HEK293 (cell line): ENCODE results near the gene ST7.

Experiments used
- CTCF ChIA-PET: fragments of 350-600 bp; formaldehyde crosslinking; extraction: SDS; loops from one replicate; lab custom pipeline; 2021; ENCODE audit warnings: antibody characterized with exemption; lab: Yijun Ruan, JAX
- POLR2A ChIA-PET: fragments of 300-600 bp; formaldehyde crosslinking; extraction: SDS; loops from one replicate; lab custom pipeline; 2020; ENCODE audit warnings: antibody characterized with exemption, inconsistent platforms; lab: Yijun Ruan, JAX
- H3K27ac ChIP-seq: fragments of 200-500 bp; sonication (Bioruptor generic); 2 replicates; pipeline ENCODE4 v1.5.1; 2014; ENCODE audit warnings: low read depth, low read length, control low read depth, inconsistent platforms; ENCODE audit errors: extremely low read depth
- H3K36me3 ChIP-seq, 2 experiments: fragments of 200-500 bp in 1 of 2; sonication (Bioruptor generic) in 1 of 2; 1 replicate in 1 of 2; 2 replicates in 1 of 2; pipeline ENCODE4 v1.5.1; 2014 to 2017; ENCODE audit warnings: inconsistent platforms in 2 of 2, low read length in 2 of 2; ENCODE audit not compliant: control insufficient read depth in 2 of 2, insufficient read depth in 1 of 2
- H3K4me1 ChIP-seq: fragments of 200-500 bp; sonication (Bioruptor generic); 2 replicates; pipeline ENCODE4 v1.5.1; 2014; ENCODE audit warnings: mild to moderate bottlenecking, low read length, inconsistent platforms; ENCODE audit not compliant: control insufficient read depth, insufficient read depth
- H3K4me3 ChIP-seq: 2 replicates; pipeline ENCODE4 v1.5.1; 2011; ENCODE audit warnings: low read depth, mild to moderate bottlenecking, control low read depth, low read length, moderate library complexity
- H3K9me3 ChIP-seq: fragments of 200-500 bp; sonication (Bioruptor generic); 2 replicates; pipeline ENCODE4 v1.5.1; 2014; ENCODE audit warnings: low read depth, low read length, inconsistent platforms; ENCODE audit not compliant: control insufficient read depth, insufficient read depth
- KLF1 ChIP-seq: fragments of 450-650 bp; formaldehyde crosslinking; IDR thresholded peaks from 2 replicates; pipeline ENCODE4 v1.5.1; 2016; ENCODE audit warnings: missing biosample characterization, missing genetic modification characterization
- PRDM1 ChIP-seq: fragments of 450-650 bp; formaldehyde crosslinking; IDR thresholded peaks from 2 replicates; pipeline ENCODE4; 2016; ENCODE audit warnings: missing biosample characterization, missing genetic modification characterization
- ZEB2 ChIP-seq: fragments of 450-650 bp; formaldehyde crosslinking; IDR thresholded peaks from 2 replicates; pipeline ENCODE4 v1.5.1; 2016; ENCODE audit warnings: missing biosample characterization, missing genetic modification characterization
- ZNF175 ChIP-seq: fragments of 450-650 bp; formaldehyde crosslinking; IDR thresholded peaks from 2 replicates; pipeline ENCODE4 v1.5.1; 2016; ENCODE audit warnings: missing biosample characterization, missing genetic modification characterization
- ZNF211 ChIP-seq: fragments of 450-650 bp; formaldehyde crosslinking; IDR thresholded peaks from 2 replicates; pipeline ENCODE4 v1.5.1; 2016; ENCODE audit warnings: low read depth, missing biosample characterization, missing genetic modification characterization
- ZNF239 ChIP-seq: fragments of 450-650 bp; formaldehyde crosslinking; IDR thresholded peaks from 2 replicates; pipeline ENCODE4 v1.5.1; 2016; ENCODE audit warnings: missing biosample characterization, missing genetic modification characterization
- ZNF473 ChIP-seq: fragments of 450-650 bp; formaldehyde crosslinking; IDR thresholded peaks from 2 replicates; pipeline ENCODE4 v1.5.1; 2017; ENCODE audit warnings: missing biosample characterization, missing genetic modification characterization
- ZNF529 ChIP-seq: fragments of 450-650 bp; formaldehyde crosslinking; IDR thresholded peaks from 2 replicates; pipeline ENCODE4 v1.5.1; 2017; ENCODE audit warnings: missing genetic modification characterization, missing biosample characterization; ENCODE audit not compliant: insufficient replicate concordance
- ZNF610 ChIP-seq: fragments of 450-650 bp; formaldehyde crosslinking; IDR thresholded peaks from 2 replicates; pipeline ENCODE4 v1.5.1; 2016; ENCODE audit warnings: missing biosample characterization, missing genetic modification characterization, borderline replicate concordance
- ZNF701 ChIP-seq: fragments of 450-650 bp; formaldehyde crosslinking; IDR thresholded peaks from 2 replicates; pipeline ENCODE4 v1.5.1; 2016; ENCODE audit warnings: missing biosample characterization, missing genetic modification characterization
- TF ChIP-seq, protein P1 (sequence below): fragments of 450-650 bp; formaldehyde crosslinking; IDR thresholded peaks from 2 replicates; pipeline ENCODE4 v1.5.1; 2016; ENCODE audit warnings: missing biosample characterization, missing genetic modification characterization, borderline replicate concordance
- TF ChIP-seq, protein P2 (sequence below): fragments of 450-650 bp; formaldehyde crosslinking; IDR thresholded peaks from 2 replicates; pipeline ENCODE4 v1.5.1; 2017; ENCODE audit warnings: missing biosample characterization, missing genetic modification characterization
- TF ChIP-seq, protein P3 (sequence below): fragments of 450-650 bp; formaldehyde crosslinking; IDR thresholded peaks from 2 replicates; pipeline ENCODE4 v1.5.1; 2016; ENCODE audit warnings: missing biosample characterization, missing genetic modification characterization
- TF ChIP-seq, protein P4 (sequence below): IDR thresholded peaks from 2 replicates; pipeline ENCODE4 v1.6.1; 2011; ENCODE audit warnings: mild to moderate bottlenecking, low read depth, low read length, borderline replicate concordance
- TF ChIP-seq, protein P5 (sequence below): fragments of 450-650 bp; formaldehyde crosslinking; IDR thresholded peaks from 2 replicates; pipeline ENCODE4 v1.5.1; 2016; ENCODE audit warnings: missing biosample characterization, missing genetic modification characterization, borderline replicate concordance

Gene ST7

DNA sequence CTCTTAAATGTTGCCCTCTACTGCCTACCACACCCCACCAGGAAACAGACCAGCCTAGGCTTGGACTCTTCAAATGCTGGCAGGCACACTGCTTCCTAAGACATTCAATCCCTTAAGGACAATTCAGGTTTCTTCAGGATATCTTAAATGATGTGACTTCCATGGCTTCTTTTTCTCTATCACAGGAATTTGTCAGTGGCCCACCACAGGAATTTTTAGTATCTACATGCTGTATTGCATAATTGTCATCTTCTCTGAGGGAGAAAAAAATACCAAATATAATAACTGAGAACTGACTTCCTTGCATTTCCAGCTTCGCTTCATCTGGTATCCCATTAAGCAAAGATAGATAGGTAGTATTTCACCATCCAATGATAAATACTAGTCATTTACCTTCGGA lies 240.3 kb downstream of the ST7 start (continued):
- TF ChIP-seq ZNF175 (no peak), ZNF701 (tag by site-specific recombination) (no peak), ZNF239 (tag by site-specific recombination) (no peak)
- TF ChIP-seq, protein P1, sequence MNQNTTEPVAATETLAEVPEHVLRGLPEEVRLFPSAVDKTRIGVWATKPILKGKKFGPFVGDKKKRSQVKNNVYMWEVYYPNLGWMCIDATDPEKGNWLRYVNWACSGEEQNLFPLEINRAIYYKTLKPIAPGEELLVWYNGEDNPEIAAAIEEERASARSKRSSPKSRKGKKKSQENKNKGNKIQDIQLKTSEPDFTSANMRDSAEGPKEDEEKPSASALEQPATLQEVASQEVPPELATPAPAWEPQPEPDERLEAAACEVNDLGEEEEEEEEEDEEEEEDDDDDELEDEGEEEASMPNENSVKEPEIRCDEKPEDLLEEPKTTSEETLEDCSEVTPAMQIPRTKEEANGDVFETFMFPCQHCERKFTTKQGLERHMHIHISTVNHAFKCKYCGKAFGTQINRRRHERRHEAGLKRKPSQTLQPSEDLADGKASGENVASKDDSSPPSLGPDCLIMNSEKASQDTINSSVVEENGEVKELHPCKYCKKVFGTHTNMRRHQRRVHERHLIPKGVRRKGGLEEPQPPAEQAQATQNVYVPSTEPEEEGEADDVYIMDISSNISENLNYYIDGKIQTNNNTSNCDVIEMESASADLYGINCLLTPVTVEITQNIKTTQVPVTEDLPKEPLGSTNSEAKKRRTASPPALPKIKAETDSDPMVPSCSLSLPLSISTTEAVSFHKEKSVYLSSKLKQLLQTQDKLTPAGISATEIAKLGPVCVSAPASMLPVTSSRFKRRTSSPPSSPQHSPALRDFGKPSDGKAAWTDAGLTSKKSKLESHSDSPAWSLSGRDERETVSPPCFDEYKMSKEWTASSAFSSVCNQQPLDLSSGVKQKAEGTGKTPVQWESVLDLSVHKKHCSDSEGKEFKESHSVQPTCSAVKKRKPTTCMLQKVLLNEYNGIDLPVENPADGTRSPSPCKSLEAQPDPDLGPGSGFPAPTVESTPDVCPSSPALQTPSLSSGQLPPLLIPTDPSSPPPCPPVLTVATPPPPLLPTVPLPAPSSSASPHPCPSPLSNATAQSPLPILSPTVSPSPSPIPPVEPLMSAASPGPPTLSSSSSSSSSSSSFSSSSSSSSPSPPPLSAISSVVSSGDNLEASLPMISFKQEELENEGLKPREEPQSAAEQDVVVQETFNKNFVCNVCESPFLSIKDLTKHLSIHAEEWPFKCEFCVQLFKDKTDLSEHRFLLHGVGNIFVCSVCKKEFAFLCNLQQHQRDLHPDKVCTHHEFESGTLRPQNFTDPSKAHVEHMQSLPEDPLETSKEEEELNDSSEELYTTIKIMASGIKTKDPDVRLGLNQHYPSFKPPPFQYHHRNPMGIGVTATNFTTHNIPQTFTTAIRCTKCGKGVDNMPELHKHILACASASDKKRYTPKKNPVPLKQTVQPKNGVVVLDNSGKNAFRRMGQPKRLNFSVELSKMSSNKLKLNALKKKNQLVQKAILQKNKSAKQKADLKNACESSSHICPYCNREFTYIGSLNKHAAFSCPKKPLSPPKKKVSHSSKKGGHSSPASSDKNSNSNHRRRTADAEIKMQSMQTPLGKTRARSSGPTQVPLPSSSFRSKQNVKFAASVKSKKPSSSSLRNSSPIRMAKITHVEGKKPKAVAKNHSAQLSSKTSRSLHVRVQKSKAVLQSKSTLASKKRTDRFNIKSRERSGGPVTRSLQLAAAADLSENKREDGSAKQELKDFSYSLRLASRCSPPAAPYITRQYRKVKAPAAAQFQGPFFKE (tag by site-specific recombination) = no peak
- TF ChIP-seq, protein P2, sequence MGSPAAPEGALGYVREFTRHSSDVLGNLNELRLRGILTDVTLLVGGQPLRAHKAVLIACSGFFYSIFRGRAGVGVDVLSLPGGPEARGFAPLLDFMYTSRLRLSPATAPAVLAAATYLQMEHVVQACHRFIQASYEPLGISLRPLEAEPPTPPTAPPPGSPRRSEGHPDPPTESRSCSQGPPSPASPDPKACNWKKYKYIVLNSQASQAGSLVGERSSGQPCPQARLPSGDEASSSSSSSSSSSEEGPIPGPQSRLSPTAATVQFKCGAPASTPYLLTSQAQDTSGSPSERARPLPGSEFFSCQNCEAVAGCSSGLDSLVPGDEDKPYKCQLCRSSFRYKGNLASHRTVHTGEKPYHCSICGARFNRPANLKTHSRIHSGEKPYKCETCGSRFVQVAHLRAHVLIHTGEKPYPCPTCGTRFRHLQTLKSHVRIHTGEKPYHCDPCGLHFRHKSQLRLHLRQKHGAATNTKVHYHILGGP (tag by site-specific recombination) = no peak

DNA sequence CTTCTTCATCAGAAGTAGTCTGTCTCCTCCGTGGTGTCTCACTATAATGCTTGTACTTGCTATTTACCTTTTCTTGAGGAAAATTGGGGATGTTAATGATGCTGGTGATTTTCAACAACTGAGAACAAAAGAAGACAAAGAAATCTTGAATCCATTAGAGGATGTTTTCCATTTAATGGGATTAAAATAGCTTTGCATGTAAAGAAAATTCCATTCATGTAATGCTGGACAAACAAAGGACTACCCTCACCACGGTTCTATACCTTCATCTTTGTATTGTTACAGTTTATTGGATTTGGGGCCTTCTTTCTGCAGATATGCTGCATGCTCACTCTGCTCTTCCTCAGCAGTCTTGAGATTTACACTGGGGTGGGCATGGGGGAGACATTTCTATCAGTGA lies 241.1 kb downstream of the ST7 start:
- Histone ChIP-seq H3K27ac (no peak overlapping the region), H3K4me1 (no peaks in the 10 kb centered on the region), H3K4me3 (no peak overlapping the region), H3K9me3 (no peaks in the 10 kb centered on the region), H3K36me3 (no peaks in the 10 kb centered on the region)
- ChIA-PET CTCF (interaction anchor here (0.7 to 1.4 kb wide), 2 partner anchors 10 to 18 kb away, joined by 4 read pairs; no protein-coding TSS in a partner anchor), POLR2A (no interaction called here)
- TF ChIP-seq, protein P3, sequence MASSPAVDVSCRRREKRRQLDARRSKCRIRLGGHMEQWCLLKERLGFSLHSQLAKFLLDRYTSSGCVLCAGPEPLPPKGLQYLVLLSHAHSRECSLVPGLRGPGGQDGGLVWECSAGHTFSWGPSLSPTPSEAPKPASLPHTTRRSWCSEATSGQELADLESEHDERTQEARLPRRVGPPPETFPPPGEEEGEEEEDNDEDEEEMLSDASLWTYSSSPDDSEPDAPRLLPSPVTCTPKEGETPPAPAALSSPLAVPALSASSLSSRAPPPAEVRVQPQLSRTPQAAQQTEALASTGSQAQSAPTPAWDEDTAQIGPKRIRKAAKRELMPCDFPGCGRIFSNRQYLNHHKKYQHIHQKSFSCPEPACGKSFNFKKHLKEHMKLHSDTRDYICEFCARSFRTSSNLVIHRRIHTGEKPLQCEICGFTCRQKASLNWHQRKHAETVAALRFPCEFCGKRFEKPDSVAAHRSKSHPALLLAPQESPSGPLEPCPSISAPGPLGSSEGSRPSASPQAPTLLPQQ (tag by site-specific recombination) = no peak
- no peak for TF ChIP-seq ZNF473 (tag by site-specific recombination)
- TF ChIP-seq PRDM1 = no peak
- TF ChIP-seq ZNF610 = no peak
- TF ChIP-seq ZEB2 (tag by site-specific recombination) = no peak
- TF ChIP-seq ZNF211 (tag by site-specific recombination) = no peak
- TF ChIP-seq KLF1 (tag by site-specific recombination) = no peak
- TF ChIP-seq, protein P4, sequence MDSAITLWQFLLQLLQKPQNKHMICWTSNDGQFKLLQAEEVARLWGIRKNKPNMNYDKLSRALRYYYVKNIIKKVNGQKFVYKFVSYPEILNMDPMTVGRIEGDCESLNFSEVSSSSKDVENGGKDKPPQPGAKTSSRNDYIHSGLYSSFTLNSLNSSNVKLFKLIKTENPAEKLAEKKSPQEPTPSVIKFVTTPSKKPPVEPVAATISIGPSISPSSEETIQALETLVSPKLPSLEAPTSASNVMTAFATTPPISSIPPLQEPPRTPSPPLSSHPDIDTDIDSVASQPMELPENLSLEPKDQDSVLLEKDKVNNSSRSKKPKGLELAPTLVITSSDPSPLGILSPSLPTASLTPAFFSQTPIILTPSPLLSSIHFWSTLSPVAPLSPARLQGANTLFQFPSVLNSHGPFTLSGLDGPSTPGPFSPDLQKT = no peak
- no peak for TF ChIP-seq ZNF529 (tag by site-specific recombination)
- TF ChIP-seq, protein P5, sequence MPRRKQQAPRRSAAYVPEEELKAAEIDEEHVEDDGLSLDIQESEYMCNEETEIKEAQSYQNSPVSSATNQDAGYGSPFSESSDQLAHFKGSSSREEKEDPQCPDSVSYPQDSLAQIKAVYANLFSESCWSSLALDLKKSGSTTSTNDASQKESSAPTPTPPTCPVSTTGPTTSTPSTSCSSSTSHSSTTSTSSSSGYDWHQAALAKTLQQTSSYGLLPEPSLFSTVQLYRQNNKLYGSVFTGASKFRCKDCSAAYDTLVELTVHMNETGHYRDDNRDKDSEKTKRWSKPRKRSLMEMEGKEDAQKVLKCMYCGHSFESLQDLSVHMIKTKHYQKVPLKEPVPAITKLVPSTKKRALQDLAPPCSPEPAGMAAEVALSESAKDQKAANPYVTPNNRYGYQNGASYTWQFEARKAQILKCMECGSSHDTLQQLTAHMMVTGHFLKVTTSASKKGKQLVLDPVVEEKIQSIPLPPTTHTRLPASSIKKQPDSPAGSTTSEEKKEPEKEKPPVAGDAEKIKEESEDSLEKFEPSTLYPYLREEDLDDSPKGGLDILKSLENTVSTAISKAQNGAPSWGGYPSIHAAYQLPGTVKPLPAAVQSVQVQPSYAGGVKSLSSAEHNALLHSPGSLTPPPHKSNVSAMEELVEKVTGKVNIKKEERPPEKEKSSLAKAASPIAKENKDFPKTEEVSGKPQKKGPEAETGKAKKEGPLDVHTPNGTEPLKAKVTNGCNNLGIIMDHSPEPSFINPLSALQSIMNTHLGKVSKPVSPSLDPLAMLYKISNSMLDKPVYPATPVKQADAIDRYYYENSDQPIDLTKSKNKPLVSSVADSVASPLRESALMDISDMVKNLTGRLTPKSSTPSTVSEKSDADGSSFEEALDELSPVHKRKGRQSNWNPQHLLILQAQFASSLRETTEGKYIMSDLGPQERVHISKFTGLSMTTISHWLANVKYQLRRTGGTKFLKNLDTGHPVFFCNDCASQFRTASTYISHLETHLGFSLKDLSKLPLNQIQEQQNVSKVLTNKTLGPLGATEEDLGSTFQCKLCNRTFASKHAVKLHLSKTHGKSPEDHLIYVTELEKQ (tag by site-specific recombination) = no peak
- TF ChIP-seq, protein P1 (tag by site-specific recombination) = no peak
